ENCODE data around the gene PKD2. TPM values are rescaled to one million over a fixed set of nuclear protein-coding genes. Genes with fewer than 3 reads are reported as not detected.

The PKD2 gene
- 6.4 TPM for polyA plus RNA-seq (2012; ENCODE audit: missing spikeins)

- peak; percentile 72 for DNase-seq (ENCODE audit: insufficient read length)
- FAIRE-seq: peak; percentile 96
- peak; percentile 66; the same call in 1 of the 2 replicates for TF ChIP-seq POLR2A (IDR thresholded peaks at IDR 0.05; ENCODE audit: low read depth, low read length)
- no peak for TF ChIP-seq TAF1 (IDR thresholded peaks at IDR 0.05; ENCODE audit: borderline replicate concordance, low read depth, low read length)
- no peak for TF ChIP-seq POLR2AphosphoS5 (IDR thresholded peaks at IDR 0.05; ENCODE audit: low read depth, low read length)
Measured at GRCh38 chr4:88007304-88008121, at the start of gene PKD2. PKD2 (plus strand) TSS chr4:88007635; CDS start chr4:88007734, 99 bp downstream.

DNA sequence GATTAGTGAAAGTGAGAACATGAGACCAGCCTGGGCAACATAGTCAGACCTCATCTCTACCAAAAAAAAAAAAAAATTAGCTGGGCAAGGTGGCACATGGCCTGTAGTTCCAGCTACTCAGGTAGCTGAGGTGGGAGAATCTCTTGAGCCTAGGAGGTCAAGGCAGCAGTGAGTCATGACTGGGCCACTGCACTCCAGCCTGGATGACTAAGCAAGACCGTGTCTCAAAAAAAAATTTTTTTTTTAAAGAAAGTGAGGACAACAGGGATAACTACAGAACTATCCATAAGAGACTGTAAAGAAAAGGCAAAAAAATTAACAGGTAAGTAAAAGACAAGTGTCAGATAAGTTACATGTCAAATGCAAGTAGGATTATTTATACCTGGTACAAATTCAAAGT, 45.4 kb upstream of the PKD2 start:
- DNase-seq (ENCODE audit: insufficient read length) (no peak), FAIRE-seq (no peak)
- TF ChIP-seq POLR2A (IDR thresholded peaks at IDR 0.05; ENCODE audit: low read depth, low read length) (no peak), POLR2AphosphoS5 (IDR thresholded peaks at IDR 0.05; ENCODE audit: low read depth, low read length) (no peak), TAF1 (IDR thresholded peaks at IDR 0.05; ENCODE audit: borderline replicate concordance, low read depth, low read length) (no peak)

- FAIRE-seq: no peak
- no peak for DNase-seq (ENCODE audit: insufficient read length)
- no peak for TF ChIP-seq POLR2A (IDR thresholded peaks at IDR 0.05; ENCODE audit: low read depth, low read length)
- TF ChIP-seq TAF1 (IDR thresholded peaks at IDR 0.05; ENCODE audit: borderline replicate concordance, low read depth, low read length): no peak
- TF ChIP-seq POLR2AphosphoS5 (IDR thresholded peaks at IDR 0.05; ENCODE audit: low read depth, low read length): no peak
Measured at GRCh38 chr4:87962398-87963146, 44.9 kb upstream of the PKD2 start.

DNA sequence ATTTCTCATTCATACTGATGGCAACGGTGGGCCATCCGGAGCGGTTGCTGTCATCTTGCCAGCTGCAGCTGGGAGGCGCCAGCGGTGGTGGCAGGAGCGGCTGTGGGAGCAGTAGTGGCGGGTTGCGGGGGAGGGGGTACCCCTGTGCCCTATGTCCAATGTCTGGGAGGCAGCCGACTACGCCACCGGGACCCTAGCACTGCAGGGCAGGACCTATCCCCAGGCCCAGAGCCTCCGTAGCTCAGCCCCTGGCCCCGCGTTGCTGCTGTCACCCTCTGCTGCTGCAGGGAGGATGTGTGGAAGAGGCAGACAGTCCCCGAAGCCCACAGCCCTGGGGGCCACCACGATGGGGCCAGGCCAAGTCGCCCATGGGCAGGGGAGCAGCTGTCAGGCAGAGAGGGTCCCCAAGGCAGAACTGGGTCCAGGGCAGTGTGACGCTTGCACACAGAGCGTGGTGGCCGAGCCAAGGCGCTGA, 41.9 kb upstream of the PKD2 start:
- no peak for DNase-seq (ENCODE audit: insufficient read length)
- TF ChIP-seq POLR2AphosphoS5 (IDR thresholded peaks at IDR 0.05; ENCODE audit: low read depth, low read length) (no peak), POLR2A (IDR thresholded peaks at IDR 0.05; ENCODE audit: low read depth, low read length) (no peak), TAF1 (IDR thresholded peaks at IDR 0.05; ENCODE audit: borderline replicate concordance, low read depth, low read length) (no peak)
- FAIRE-seq: no peak

DNA sequence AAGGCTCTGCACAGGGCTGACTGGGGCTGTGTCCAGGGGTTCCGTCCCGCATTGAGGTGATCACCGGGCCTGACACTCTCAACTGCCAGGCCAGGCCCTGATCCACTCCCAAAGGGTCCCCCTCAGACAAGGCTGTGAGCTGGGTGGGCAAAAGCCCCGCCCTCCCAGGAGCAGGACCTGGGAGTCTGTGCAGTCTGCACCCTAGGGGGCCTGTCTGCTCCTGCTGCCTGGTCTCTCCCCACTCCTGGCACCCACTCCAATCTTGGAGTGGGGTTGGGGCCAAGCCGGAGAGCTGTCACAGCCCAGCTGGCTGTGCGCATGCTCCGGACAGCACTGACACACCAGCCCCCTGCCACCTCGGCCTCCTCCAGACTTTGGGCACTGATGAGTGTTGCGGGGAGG, 41.3 kb upstream of the PKD2 start:
- no peak for FAIRE-seq
- DNase-seq (ENCODE audit: insufficient read length): no peak
- no peak for TF ChIP-seq TAF1 (IDR thresholded peaks at IDR 0.05; ENCODE audit: borderline replicate concordance, low read depth, low read length)

- no peak for TF ChIP-seq POLR2AphosphoS5 (IDR thresholded peaks at IDR 0.05; ENCODE audit: low read depth, low read length)
- no peak for TF ChIP-seq POLR2A (IDR thresholded peaks at IDR 0.05; ENCODE audit: low read depth, low read length)
- TF ChIP-seq TAF1 (IDR thresholded peaks at IDR 0.05; ENCODE audit: borderline replicate concordance, low read depth, low read length): no peak
- no peak for FAIRE-seq
- no peak for DNase-seq (ENCODE audit: insufficient read length)
Measured at GRCh38 chr4:87967193-87967592, 40.2 kb upstream of the PKD2 start.

- DNase-seq (ENCODE audit: insufficient read length): no peak
- no peak for FAIRE-seq
- TF ChIP-seq POLR2AphosphoS5 (IDR thresholded peaks at IDR 0.05; ENCODE audit: low read depth, low read length) (no peak), POLR2A (IDR thresholded peaks at IDR 0.05; ENCODE audit: low read depth, low read length) (no peak), TAF1 (IDR thresholded peaks at IDR 0.05; ENCODE audit: borderline replicate concordance, low read depth, low read length) (no peak)
Measured at GRCh38 chr4:87970121-87970520, 37.3 kb upstream of the PKD2 start.

- FAIRE-seq: no peak
- TF ChIP-seq POLR2A (IDR thresholded peaks at IDR 0.05; ENCODE audit: low read depth, low read length) (no peak), POLR2AphosphoS5 (IDR thresholded peaks at IDR 0.05; ENCODE audit: low read depth, low read length) (no peak), TAF1 (IDR thresholded peaks at IDR 0.05; ENCODE audit: borderline replicate concordance, low read depth, low read length) (no peak)
- DNase-seq (ENCODE audit: insufficient read length): no peak
Measured at GRCh38 chr4:87971866-87972265, 35.6 kb upstream of the PKD2 start.

DNA sequence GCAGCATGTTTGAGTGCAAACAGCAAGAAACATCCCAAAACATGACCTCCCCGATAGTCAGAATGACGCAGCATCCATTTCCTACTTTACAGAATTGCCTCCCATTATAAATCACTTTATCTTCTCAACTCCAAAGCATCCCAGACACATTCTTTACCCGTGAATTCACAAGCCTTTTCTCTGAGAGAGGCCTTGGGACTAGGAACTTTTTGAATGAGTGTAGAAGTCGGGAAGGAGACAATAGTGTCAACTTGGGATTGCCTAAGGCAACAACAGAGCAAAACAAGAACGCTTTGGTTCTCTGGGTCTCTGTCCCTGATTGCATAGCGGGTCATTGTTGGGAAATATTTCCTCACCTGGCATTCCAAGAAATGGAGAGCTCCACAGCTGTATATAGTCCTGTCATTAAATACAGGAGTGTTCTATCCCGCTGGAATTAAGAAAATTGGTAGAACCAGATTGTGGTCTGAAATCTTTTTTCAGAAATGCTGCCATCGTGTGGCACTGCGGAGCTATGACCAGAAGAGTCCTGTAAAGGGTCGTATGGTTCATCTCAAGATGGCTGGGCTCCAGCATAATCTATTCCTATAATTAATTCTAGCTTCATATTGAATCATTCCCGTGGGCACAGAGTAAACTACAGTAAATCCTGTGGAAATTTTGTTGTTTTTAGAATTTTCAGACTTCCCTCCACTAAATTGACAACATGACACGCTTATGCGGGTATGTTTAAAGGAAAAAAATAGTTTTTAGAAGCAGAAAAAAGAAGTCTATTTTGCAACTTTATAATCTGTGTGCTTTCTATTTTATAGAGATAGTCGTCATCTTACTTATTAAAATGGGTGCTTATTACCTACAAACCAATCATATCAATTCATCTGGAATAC, 33.9 kb upstream of the PKD2 start:
- TF ChIP-seq POLR2A (IDR thresholded peaks at IDR 0.05; ENCODE audit: low read depth, low read length): no peak
- no peak for TF ChIP-seq TAF1 (IDR thresholded peaks at IDR 0.05; ENCODE audit: borderline replicate concordance, low read depth, low read length)
- no peak for DNase-seq (ENCODE audit: insufficient read length)
- peak; percentile 90 for FAIRE-seq

GRCh38 chr4:87974856-87975462, 32.5 kb upstream of the PKD2 start:
- DNase-seq (ENCODE audit: insufficient read length) (no peak), FAIRE-seq (no peak)
- no peak for TF ChIP-seq POLR2AphosphoS5 (IDR thresholded peaks at IDR 0.05; ENCODE audit: low read depth, low read length)
- no peak for TF ChIP-seq POLR2A (IDR thresholded peaks at IDR 0.05; ENCODE audit: low read depth, low read length)
- no peak for TF ChIP-seq TAF1 (IDR thresholded peaks at IDR 0.05; ENCODE audit: borderline replicate concordance, low read depth, low read length)

DNA sequence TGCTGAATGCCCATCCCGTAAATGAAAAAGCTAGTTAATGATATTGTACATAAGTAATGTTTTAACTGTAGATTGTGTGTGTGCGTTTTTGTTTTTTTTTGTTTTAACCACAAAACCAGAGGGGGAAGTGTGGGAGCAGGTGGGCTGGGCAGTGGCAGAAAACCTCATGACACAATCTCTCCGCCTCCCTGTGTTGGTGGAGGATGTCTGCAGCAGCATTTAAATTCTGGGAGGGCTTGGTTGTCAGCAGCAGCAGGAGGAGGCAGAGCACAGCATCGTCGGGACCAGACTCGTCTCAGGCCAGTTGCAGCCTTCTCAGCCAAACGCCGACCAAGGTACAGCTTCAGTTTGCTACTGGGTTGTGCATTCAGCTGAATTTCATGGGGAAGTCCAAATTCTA, 32.0 kb upstream of the PKD2 start, which contains the start of gene SPP1:
Gene SPP1 (plus strand): TSS at position 249 of the 400 bp plus-strand sequence. CDS start 1,182 bp downstream, outside the sequence.
- DNase-seq (ENCODE audit: insufficient read length) (no peak), FAIRE-seq (no peak)
- TF ChIP-seq POLR2A (IDR thresholded peaks at IDR 0.05; ENCODE audit: low read depth, low read length) (no peak), TAF1 (IDR thresholded peaks at IDR 0.05; ENCODE audit: borderline replicate concordance, low read depth, low read length) (no peak), POLR2AphosphoS5 (IDR thresholded peaks at IDR 0.05; ENCODE audit: low read depth, low read length) (no peak)

Data from GM12892 (cell line).